DOHH2 (cell line): ENCODE data around the gene PFDN2.

Source experiments
- H3F3A ChIP-seq: fragments of 200-600 bp; sonication (generic), shearing (Covaris generic); 2 replicates; pipeline ENCODE4 v1.6.0; 2016; ENCODE audit warnings: antibody characterized with exemption, mild to moderate bottlenecking; ENCODE audit not compliant: control insufficient read depth, insufficient read depth
- H3K27ac ChIP-seq: fragments of 200-600 bp; sonication (generic); 2 replicates; pipeline ENCODE4 v1.5.1; 2014; ENCODE audit warnings: low read depth, mild to moderate bottlenecking, low read length, moderate library complexity
- H3K27me3 ChIP-seq: fragments of 200-600 bp; sonication (generic); 2 replicates; pipeline ENCODE4 v1.6.1; 2014; ENCODE audit warnings: mild to moderate bottlenecking, low read length, mixed read lengths; ENCODE audit not compliant: control insufficient read depth
- H3K36me3 ChIP-seq: fragments of 200-600 bp; sonication (generic); 2 replicates; pipeline ENCODE4 v1.6.1; 2014; ENCODE audit warnings: mild to moderate bottlenecking, low read length, moderate library complexity, mixed read lengths; ENCODE audit not compliant: control insufficient read depth
- H3K4me1 ChIP-seq: fragments of 200-600 bp; sonication (generic); 2 replicates; pipeline ENCODE4 v1.6.1; 2014; ENCODE audit warnings: mild to moderate bottlenecking, low read length, mixed read lengths; ENCODE audit not compliant: control insufficient read depth
- H3K4me2 ChIP-seq: fragments of 200-600 bp; sonication (generic); 2 replicates; pipeline ENCODE4 v1.6.0; 2014; ENCODE audit warnings: mild to moderate bottlenecking, low read length, moderate library complexity
- H3K4me3 ChIP-seq: fragments of 200-600 bp; sonication (generic); 2 replicates; pipeline ENCODE4 v1.5.1; 2014; ENCODE audit warnings: mild to moderate bottlenecking, low read length, mixed read lengths
- H3K79me2 ChIP-seq: fragments of 200-600 bp; sonication (generic); 2 replicates; pipeline ENCODE4 v1.6.1; 2014; ENCODE audit warnings: mild to moderate bottlenecking, low read length, mixed read lengths; ENCODE audit not compliant: control insufficient read depth
- H3K9me2 ChIP-seq: fragments of 200-600 bp; sonication (generic); replicated peaks from 2 replicates; pipeline ENCODE4 v1.6.1; 2014; ENCODE audit warnings: mild to moderate bottlenecking, low read length, mixed read lengths; ENCODE audit not compliant: control insufficient read depth
- H3K9me3 ChIP-seq: fragments of 200-600 bp; sonication (generic); 2 replicates; pipeline ENCODE4 v1.6.1; 2014; ENCODE audit warnings: antibody characterized with exemption, low read length, mixed read lengths; ENCODE audit not compliant: control insufficient read depth, insufficient read depth
- H4K20me1 ChIP-seq: fragments of 200-600 bp; sonication (generic); 2 replicates; pipeline ENCODE4 v1.6.0; 2014; ENCODE audit warnings: low read depth, mild to moderate bottlenecking, antibody characterized with exemption, low read length, moderate library complexity; ENCODE audit not compliant: control insufficient read depth, insufficient read depth
- EZH2phosphoT487 ChIP-seq: fragments of 200-600 bp; sonication (generic); IDR thresholded peaks from 2 replicates; pipeline ENCODE4 v1.6.1; 2017; ENCODE audit warnings: borderline replicate concordance, mild to moderate bottlenecking, antibody characterized with exemption, low read length, moderate library complexity, mixed read lengths
- TF ChIP-seq, protein P1 (sequence below): fragments of 200-600 bp; sonication (generic); IDR thresholded peaks from one replicate; pipeline ENCODE4 v1.5.1; 2014; ENCODE audit warnings: antibody characterized with exemption, mild to moderate bottlenecking, low read depth, low read length; ENCODE audit not compliant: poor library complexity, severe bottlenecking

Gene PFDN2

DNA sequence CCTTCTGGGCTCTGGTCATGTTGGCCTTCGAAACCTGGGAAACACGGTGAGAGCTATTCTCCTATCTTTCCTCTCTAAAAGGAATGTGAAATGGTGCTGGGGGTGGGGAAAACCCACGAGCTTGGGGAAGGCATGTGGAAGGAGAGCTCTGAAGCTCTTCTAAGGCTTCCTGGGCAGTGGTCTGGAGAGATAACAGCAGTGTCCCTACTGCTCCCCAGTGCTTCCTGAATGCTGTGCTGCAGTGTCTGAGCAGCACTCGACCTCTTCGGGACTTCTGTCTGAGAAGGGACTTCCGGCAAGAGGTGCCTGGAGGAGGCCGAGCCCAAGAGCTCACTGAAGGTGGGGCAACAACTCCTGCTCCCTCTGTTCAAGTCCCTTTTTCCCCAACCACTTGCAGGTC, 44.2 kb upstream of the PFDN2 start:
- H4K20me1 ChIP-seq, result no peaks in the 10 kb centered on the region
- peaks cover 50% of the 10 kb centered on the region for H3K36me3 ChIP-seq
- TF ChIP-seq, protein P1, sequence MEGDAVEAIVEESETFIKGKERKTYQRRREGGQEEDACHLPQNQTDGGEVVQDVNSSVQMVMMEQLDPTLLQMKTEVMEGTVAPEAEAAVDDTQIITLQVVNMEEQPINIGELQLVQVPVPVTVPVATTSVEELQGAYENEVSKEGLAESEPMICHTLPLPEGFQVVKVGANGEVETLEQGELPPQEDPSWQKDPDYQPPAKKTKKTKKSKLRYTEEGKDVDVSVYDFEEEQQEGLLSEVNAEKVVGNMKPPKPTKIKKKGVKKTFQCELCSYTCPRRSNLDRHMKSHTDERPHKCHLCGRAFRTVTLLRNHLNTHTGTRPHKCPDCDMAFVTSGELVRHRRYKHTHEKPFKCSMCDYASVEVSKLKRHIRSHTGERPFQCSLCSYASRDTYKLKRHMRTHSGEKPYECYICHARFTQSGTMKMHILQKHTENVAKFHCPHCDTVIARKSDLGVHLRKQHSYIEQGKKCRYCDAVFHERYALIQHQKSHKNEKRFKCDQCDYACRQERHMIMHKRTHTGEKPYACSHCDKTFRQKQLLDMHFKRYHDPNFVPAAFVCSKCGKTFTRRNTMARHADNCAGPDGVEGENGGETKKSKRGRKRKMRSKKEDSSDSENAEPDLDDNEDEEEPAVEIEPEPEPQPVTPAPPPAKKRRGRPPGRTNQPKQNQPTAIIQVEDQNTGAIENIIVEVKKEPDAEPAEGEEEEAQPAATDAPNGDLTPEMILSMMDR, result no peak
- no peak for TF ChIP-seq EZH2phosphoT487
- peaks cover 20% of the 10 kb centered on the region for H3K79me2 ChIP-seq
- no peaks in the 10 kb centered on the region for H3K9me3 ChIP-seq
- H3K4me2 ChIP-seq, result no peak overlapping the region
- no peak overlapping the region for H3K27ac ChIP-seq
- H3K27me3 ChIP-seq, result no peaks in the 10 kb centered on the region
- no peak overlapping the region for H3K4me3 ChIP-seq
- H3K9me2 ChIP-seq, result no peaks in the 10 kb centered on the region
- H3F3A ChIP-seq, result 0 out of 2 replicates have a peak, but pooled peaks cover 9% of the 10 kb centered on the region
- peaks cover 36% of the 10 kb centered on the region for H3K4me1 ChIP-seq

DNA sequence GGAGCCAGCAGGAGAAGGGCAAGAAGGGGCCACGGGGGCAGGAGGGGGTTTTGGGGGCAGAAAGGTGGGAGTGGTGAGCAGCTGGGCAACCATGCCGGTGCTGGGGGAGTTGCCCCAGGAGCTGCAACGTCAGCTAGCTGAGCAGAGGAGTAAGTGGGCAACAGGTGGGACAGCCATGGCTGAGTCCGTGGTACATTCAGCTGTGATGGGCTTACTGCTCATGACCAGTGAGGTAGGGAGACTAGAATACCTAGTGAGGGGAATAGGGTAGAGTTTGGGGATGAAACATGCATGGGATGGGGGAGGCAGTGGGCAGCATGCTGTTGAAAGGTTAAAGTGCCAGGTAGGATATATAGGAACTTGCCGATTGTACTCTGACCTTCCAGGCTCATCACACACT, 43.8 kb upstream of the PFDN2 start:
- Histone ChIP-seq H3K27ac (no peak overlapping the region), H4K20me1 (no peaks in the 10 kb centered on the region), H3K4me2 (no peak overlapping the region), H3K9me2 (no peaks in the 10 kb centered on the region), H3F3A (0 out of 2 replicates have a peak, but pooled peaks cover 11% of the 10 kb centered on the region), H3K9me3 (no peaks in the 10 kb centered on the region), H3K79me2 (peaks cover 16% of the 10 kb centered on the region), H3K27me3 (no peaks in the 10 kb centered on the region), H3K4me3 (no peak overlapping the region), H3K4me1 (peaks cover 34% of the 10 kb centered on the region), H3K36me3 (peaks cover 53% of the 10 kb centered on the region)
- no peak for TF ChIP-seq EZH2phosphoT487
- TF ChIP-seq, protein P1, result no peak

DNA sequence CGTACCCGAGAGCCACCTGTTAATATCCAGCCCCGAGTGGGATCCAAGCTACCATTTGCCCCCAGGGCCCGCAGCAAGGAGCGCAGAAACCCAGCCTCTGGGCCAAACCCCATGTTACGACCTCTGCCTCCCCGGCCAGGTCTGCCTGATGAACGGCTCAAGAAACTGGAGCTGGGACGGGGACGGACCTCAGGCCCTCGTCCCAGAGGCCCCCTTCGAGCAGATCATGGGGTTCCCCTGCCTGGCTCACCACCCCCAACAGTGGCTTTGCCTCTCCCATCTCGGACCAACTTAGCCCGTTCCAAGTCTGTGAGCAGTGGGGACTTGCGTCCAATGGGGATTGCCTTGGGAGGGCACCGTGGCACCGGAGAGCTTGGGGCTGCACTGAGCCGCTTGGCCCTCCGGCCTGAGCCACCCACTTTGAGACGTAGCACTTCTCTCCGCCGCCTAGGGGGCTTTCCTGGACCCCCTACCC, 42.9 kb upstream of the PFDN2 start:
- TF ChIP-seq, protein P1, result no peak
- no peak for TF ChIP-seq EZH2phosphoT487

More for the DNA sequence above, 42.9 kb upstream of the PFDN2 start:
- Histone ChIP-seq H3K27ac (no peak overlapping the region), H4K20me1 (no peaks in the 10 kb centered on the region), H3K4me2 (peak overlapping the region; percentile 69; the same call in 1 of the 2 replicates), H3F3A (0 out of 2 replicates have a peak, but pooled peaks cover 11% of the 10 kb centered on the region), H3K4me3 (peak overlapping the region; percentile 81; the same call in 1 of the 2 replicates), H3K9me3 (no peaks in the 10 kb centered on the region), H3K79me2 (peaks cover 16% of the 10 kb centered on the region), H3K36me3 (peaks cover 55% of the 10 kb centered on the region), H3K9me2 (no peaks in the 10 kb centered on the region), H3K4me1 (peaks cover 31% of the 10 kb centered on the region), H3K27me3 (no peaks in the 10 kb centered on the region)
